ENCODE measurements around the gene TCEAL7. TPM values are rescaled to one million over a fixed set of nuclear protein-coding genes. Genes with fewer than 3 reads are reported as not detected.

Gene TCEAL7
- total RNA-seq, 4 donors from 2014 or later: 23.6 to 90.0 (median 60.4) TPM

GRCh38 chrX:103367502-103367901 is 37.5 kb downstream of the TCEAL7 start:
- H3K27ac ChIP-seq: no peak overlapping the region
- intact Hi-C loops (cut with DNase I; ENCODE audit: low total_unique reads): no loop called here
- TF ChIP-seq CTCF (IDR thresholded peaks at IDR 0.05): no peak
- no peak for TF ChIP-seq POLR2A (IDR thresholded peaks at IDR 0.05)
- no peaks in the 10 kb centered on the region for H3K9me3 ChIP-seq
- no peaks in the 10 kb centered on the region for H3K36me3 ChIP-seq
- DNase-seq: no peak
- no peak overlapping the region for H3K4me3 ChIP-seq
- H3K27me3 ChIP-seq: peaks cover 0 to 3% of the 10 kb centered on the region in 2 donors
- H3K4me1 ChIP-seq: no peaks in the 10 kb centered on the region

DNA sequence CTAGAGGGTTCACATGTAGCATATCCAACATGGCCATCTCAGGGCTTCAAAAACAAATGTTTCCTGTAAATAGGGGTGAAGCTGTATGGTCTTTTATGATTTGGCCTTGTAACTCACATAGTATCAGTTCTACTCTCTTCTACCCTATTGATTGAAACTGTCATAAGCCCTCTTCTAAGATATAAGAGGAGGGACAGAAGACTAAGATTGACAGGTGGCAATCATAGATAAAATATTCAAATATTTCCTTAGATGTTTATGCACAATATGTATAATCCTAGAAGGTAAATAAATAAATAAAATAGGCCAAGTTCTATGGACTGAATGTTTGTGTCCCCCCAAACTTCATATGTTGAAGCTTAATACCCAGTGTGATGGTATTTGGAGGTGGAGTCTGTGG is 39.4 kb downstream of the TCEAL7 start:
- TF ChIP-seq CTCF (IDR thresholded peaks at IDR 0.05) (no peak), POLR2A (IDR thresholded peaks at IDR 0.05) (no peak)
- H3K27ac ChIP-seq: no peak overlapping the region
- no peaks in the 10 kb centered on the region for H3K9me3 ChIP-seq
- no peak overlapping the region for H3K4me3 ChIP-seq
- DNase-seq: no peak
- intact Hi-C loops (cut with DNase I; ENCODE audit: low total_unique reads): no loop called here
- H3K27me3 ChIP-seq: peaks cover 0 to under 1% of the 10 kb centered on the region in 2 donors
- no peaks in the 10 kb centered on the region for H3K4me1 ChIP-seq
- no peaks in the 10 kb centered on the region for H3K36me3 ChIP-seq

DNA sequence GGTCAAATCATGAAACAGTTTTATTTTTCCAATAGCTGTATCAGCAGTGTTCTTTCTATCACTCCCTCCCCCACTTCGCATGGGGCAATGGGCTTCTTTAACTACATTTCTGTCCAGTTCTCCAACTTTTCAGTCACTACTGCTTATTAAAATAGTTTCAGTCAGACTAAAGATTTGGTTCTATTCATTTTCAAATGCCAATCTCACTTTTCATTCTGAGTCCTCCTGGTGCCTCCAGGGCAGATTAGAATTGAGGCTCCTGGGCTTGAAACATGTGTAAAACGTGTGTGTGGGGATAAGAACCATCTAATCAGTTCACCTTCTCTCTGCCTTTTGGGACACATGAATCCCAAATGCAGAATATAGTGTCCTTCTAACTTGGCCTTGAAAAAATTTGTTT is 42.8 kb downstream of the TCEAL7 start:
- H3K27ac ChIP-seq: no peak overlapping the region
- no peaks in the 10 kb centered on the region for H3K36me3 ChIP-seq
- no peaks in the 10 kb centered on the region for H3K4me1 ChIP-seq
- no peaks in the 10 kb centered on the region for H3K9me3 ChIP-seq
- intact Hi-C loops (cut with DNase I; ENCODE audit: low total_unique reads): no loop called here
- H3K4me3 ChIP-seq: no peak overlapping the region
- no peaks in the 10 kb centered on the region for H3K27me3 ChIP-seq
- no peak for DNase-seq
- no peak for TF ChIP-seq POLR2A (IDR thresholded peaks at IDR 0.05)

DNA sequence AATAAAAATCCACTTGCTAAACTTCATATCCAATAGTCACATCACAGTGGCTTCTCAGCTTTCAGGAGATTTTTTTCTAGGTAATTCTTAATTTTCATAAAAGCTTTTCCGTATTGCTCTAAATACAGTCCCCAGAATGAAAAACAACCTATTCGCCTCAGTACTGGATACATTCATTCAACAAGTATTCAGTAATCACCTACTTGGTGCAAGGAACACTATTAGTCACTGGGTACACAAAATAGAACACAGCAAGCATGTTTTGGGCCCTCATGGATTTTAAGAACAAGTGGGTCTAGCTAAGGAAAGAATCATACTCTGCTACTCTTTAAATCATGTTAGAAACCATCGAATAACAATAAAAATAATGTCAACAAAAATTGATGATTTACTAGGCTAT is 43.5 kb downstream of the TCEAL7 start:
- Histone ChIP-seq H3K27me3 (no peaks in the 10 kb centered on the region), H3K36me3 (no peaks in the 10 kb centered on the region), H3K27ac (no peak overlapping the region), H3K4me1 (no peaks in the 10 kb centered on the region), H3K4me3 (no peak overlapping the region), H3K9me3 (no peaks in the 10 kb centered on the region)
- intact Hi-C loops (cut with DNase I; ENCODE audit: low total_unique reads): no loop called here
- no peak for TF ChIP-seq CTCF (IDR thresholded peaks at IDR 0.05)
- TF ChIP-seq POLR2A (IDR thresholded peaks at IDR 0.05): no peak
- DNase-seq: no peak

GRCh38 chrX:103376118-103376978 is 46.3 kb downstream of the TCEAL7 start, which contains the start of gene BEX3:
Gene BEX3, plus strand, starts transcription at chrX:103376538. Its CDS starts 984 bp downstream, at chrX:103377522.
- Histone ChIP-seq H3K4me1 (no peaks in the 10 kb centered on the region), H3K36me3 (no peaks in the 10 kb centered on the region), H3K9me3 (no peaks in the 10 kb centered on the region), H3K27me3 (no peaks in the 10 kb centered on the region), H3K4me3 (peak within 1 kb of the TSS; percentile 57 to 63), H3K27ac (peak within 1 kb of the TSS; percentile 85 to 92)
- peak; percentile 46 to 47 for DNase-seq
- intact Hi-C loops (cut with DNase I; ENCODE audit: low total_unique reads): no loop called here
- TF ChIP-seq CTCF (IDR thresholded peaks at IDR 0.05): no peak
- peak; percentile 29 to 73 for TF ChIP-seq POLR2A (IDR thresholded peaks at IDR 0.05)

Measured in uterus (tissue), 4 donors.